ENCODE measurements around the gene CISD3. TPM values are rescaled to one million over a fixed set of nuclear protein-coding genes. Genes with fewer than 3 reads are reported as not detected.

The CISD3 gene
- total RNA-seq, 1 experiment from 2014 or later, result 14.1 TPM

DNA sequence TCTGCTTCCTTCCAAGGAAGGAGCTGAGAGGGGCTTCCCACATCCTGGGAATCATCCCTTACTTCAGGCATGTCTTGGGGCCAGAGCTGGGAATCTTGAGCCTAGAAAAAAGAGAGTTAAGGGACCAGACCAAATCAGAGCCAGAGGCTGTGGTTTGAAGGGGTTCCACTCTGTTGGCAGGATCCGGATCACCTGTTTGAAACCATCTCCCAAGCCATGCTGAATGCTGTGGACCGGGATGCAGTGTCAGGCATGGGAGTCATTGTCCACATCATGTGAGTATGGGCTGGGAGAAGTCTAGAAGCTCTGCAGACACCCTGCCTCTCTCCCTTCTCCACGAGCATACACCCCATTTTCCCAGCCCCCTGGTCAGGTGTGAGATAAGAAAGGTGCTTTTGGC, 32.1 kb downstream of the CISD3 start:
- BruUV-seq (replicated peaks), result no TSS peak
- POLR2A ChIA-PET (ENCODE audit: unreplicated experiment), result no interaction called here

GRCh38 chr17:38766341-38766740, 36.2 kb downstream of the CISD3 start:
- TSS peak; percentile 7 for BruUV-seq (replicated peaks)
- Histone ChIP-seq H3K4me3 (ENCODE audit: low read length) (no peak overlapping the region), H3K9ac (ENCODE audit: low read length) (no peak overlapping the region), H3K4me2 (ENCODE audit: low read length) (no peak overlapping the region), H3K4me1 (ENCODE audit: insufficient read depth, low read length) (no peaks in the 10 kb centered on the region), H3K9me2 (replicated peaks; ENCODE audit: low read length) (no peaks in the 10 kb centered on the region), H4K20me1 (ENCODE audit: low read length) (no peaks in the 10 kb centered on the region), H3K79me2 (ENCODE audit: low read length) (no peaks in the 10 kb centered on the region), H3K27ac (ENCODE audit: low read length) (no peak overlapping the region), H2AFZ (ENCODE audit: low read length) (no peak overlapping the region), H3F3A (ENCODE audit: low read length, unreplicated experiment) (no peaks in the 10 kb centered on the region), H3K9me3 (ENCODE audit: low read length) (no peaks in the 10 kb centered on the region), H3K27me3 (ENCODE audit: low read length) (no peaks in the 10 kb centered on the region), H3K36me3 (ENCODE audit: low read depth, low read length) (peaks cover 12% of the 10 kb centered on the region; the same call in 1 of the 2 replicates)
- POLR2A ChIA-PET (ENCODE audit: unreplicated experiment), result no interaction called here
- DNase-seq, result no peak
- TF ChIP-seq, protein P1, sequence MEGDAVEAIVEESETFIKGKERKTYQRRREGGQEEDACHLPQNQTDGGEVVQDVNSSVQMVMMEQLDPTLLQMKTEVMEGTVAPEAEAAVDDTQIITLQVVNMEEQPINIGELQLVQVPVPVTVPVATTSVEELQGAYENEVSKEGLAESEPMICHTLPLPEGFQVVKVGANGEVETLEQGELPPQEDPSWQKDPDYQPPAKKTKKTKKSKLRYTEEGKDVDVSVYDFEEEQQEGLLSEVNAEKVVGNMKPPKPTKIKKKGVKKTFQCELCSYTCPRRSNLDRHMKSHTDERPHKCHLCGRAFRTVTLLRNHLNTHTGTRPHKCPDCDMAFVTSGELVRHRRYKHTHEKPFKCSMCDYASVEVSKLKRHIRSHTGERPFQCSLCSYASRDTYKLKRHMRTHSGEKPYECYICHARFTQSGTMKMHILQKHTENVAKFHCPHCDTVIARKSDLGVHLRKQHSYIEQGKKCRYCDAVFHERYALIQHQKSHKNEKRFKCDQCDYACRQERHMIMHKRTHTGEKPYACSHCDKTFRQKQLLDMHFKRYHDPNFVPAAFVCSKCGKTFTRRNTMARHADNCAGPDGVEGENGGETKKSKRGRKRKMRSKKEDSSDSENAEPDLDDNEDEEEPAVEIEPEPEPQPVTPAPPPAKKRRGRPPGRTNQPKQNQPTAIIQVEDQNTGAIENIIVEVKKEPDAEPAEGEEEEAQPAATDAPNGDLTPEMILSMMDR (conservative IDR thresholded peaks at IDR 0.05; ENCODE audit: low read depth, low read length), result no peak
- TF ChIP-seq EZH2 (IDR thresholded peaks at IDR 0.05; ENCODE audit: low read length, unreplicated experiment) (no peak), EZH2phosphoT487 (IDR thresholded peaks at IDR 0.05; ENCODE audit: borderline replicate concordance, low read length) (no peak)
- intact Hi-C loops (cut with micrococcal nuclease), result no loop called here
- ATAC-seq, result no peak
- CTCF ChIA-PET, result no interaction called here

More for the DNA sequence above, 32.1 kb downstream of the CISD3 start:
- Histone ChIP-seq H4K20me1 (ENCODE audit: low read length) (no peaks in the 10 kb centered on the region), H3K4me2 (ENCODE audit: low read length) (no peak overlapping the region), H3K27ac (ENCODE audit: low read length) (no peak overlapping the region), H3K36me3 (ENCODE audit: low read depth, low read length) (peaks cover 21% of the 10 kb centered on the region; the same call in 1 of the 2 replicates), H3F3A (ENCODE audit: low read length, unreplicated experiment) (no peaks in the 10 kb centered on the region), H3K4me3 (ENCODE audit: low read length) (no peak overlapping the region), H3K27me3 (ENCODE audit: low read length) (no peaks in the 10 kb centered on the region), H3K9ac (ENCODE audit: low read length) (no peak overlapping the region), H2AFZ (ENCODE audit: low read length) (no peak overlapping the region), H3K9me3 (ENCODE audit: low read length) (no peaks in the 10 kb centered on the region), H3K4me1 (ENCODE audit: insufficient read depth, low read length) (no peaks in the 10 kb centered on the region), H3K9me2 (replicated peaks; ENCODE audit: low read length) (no peaks in the 10 kb centered on the region), H3K79me2 (ENCODE audit: low read length) (no peaks in the 10 kb centered on the region)
- ATAC-seq (no peak), DNase-seq (no peak)
- intact Hi-C loops (cut with micrococcal nuclease), result no loop called here
- CTCF ChIA-PET, result no interaction called here
- TF ChIP-seq EZH2phosphoT487 (IDR thresholded peaks at IDR 0.05; ENCODE audit: borderline replicate concordance, low read length) (no peak), EZH2 (IDR thresholded peaks at IDR 0.05; ENCODE audit: low read length, unreplicated experiment) (no peak)
- TF ChIP-seq, protein P1 (conservative IDR thresholded peaks at IDR 0.05; ENCODE audit: low read depth, low read length), result no peak

- DNase-seq, result no peak
- H2AFZ ChIP-seq (ENCODE audit: low read length), result no peak overlapping the region
- H3K79me2 ChIP-seq (ENCODE audit: low read length), result no peaks in the 10 kb centered on the region
- H3K27ac ChIP-seq (ENCODE audit: low read length), result no peak overlapping the region
- POLR2A ChIA-PET (ENCODE audit: unreplicated experiment), result no interaction called here
- no peak overlapping the region for H3K4me2 ChIP-seq (ENCODE audit: low read length)
- H3K9me3 ChIP-seq (ENCODE audit: low read length), result no peaks in the 10 kb centered on the region
- peaks cover 5% of the 10 kb centered on the region; the same call in 1 of the 2 replicates for H3K36me3 ChIP-seq (ENCODE audit: low read depth, low read length)
- no peaks in the 10 kb centered on the region for H3F3A ChIP-seq (ENCODE audit: low read length, unreplicated experiment)
- intact Hi-C loops (cut with micrococcal nuclease), result no loop called here
- no peak for TF ChIP-seq EZH2phosphoT487 (IDR thresholded peaks at IDR 0.05; ENCODE audit: borderline replicate concordance, low read length)
- TF ChIP-seq EZH2 (IDR thresholded peaks at IDR 0.05; ENCODE audit: low read length, unreplicated experiment), result no peak
- TF ChIP-seq, protein P1 (conservative IDR thresholded peaks at IDR 0.05; ENCODE audit: low read depth, low read length), result no peak
- BruUV-seq (replicated peaks), result no TSS peak
- no peak overlapping the region for H3K4me3 ChIP-seq (ENCODE audit: low read length)
- no peaks in the 10 kb centered on the region for H3K27me3 ChIP-seq (ENCODE audit: low read length)
- no peaks in the 10 kb centered on the region for H3K9me2 ChIP-seq (replicated peaks; ENCODE audit: low read length)
- H3K4me1 ChIP-seq (ENCODE audit: insufficient read depth, low read length), result no peaks in the 10 kb centered on the region
- H3K9ac ChIP-seq (ENCODE audit: low read length), result no peak overlapping the region
- no peak for ATAC-seq
- H4K20me1 ChIP-seq (ENCODE audit: low read length), result no peaks in the 10 kb centered on the region
- CTCF ChIA-PET, result no interaction called here
These were observed 38.3 kb downstream of the CISD3 start for GRCh38 chr17:38768417-38768816.

Measured in PC-3 (cell line).